MCF 10A (cell line): ENCODE results near the gene NEDD1. TPM values are rescaled to one million over a fixed set of nuclear protein-coding genes. Genes with fewer than 3 reads are reported as not detected.

Experiments used
- BruUV-seq: library from RNA; stranded (reverse); fragments of 400-500 nt; replicated peaks from 2 replicates; lab custom pipeline; 2021; lab: Mats Ljungman, UMichigan
- CTCF ChIA-PET: fragments of 300-600 bp; sonication (Branson Sonifier 250); formaldehyde crosslinking; extraction: SDS; loops from one replicate; lab custom pipeline; 2021; ENCODE audit warnings: antibody characterized with exemption, inconsistent platforms; lab: Yijun Ruan, JAX
- POLR2A ChIA-PET: fragments of 300-600, 350-650 bp; sonication (Branson Sonifier 250); formaldehyde crosslinking; extraction: SDS; loops from one replicate; lab custom pipeline; 2020; ENCODE audit warnings: antibody characterized with exemption, inconsistent platforms; lab: Yijun Ruan, JAX
- DNase-seq: peaks from one replicate; pipeline ENCODE4 v3.0.0-alpha.2; 2018; ENCODE audit not compliant: unreplicated experiment
- H3K27ac Mint-ChIP-seq: one replicate; pipeline ENCODE4 v1.8.0; 2022; ENCODE audit warnings: mild to moderate bottlenecking, low read depth, mixed read lengths; ENCODE audit not compliant: unreplicated experiment
- H3K27me3 Mint-ChIP-seq: one replicate; pipeline ENCODE4 v1.8.0; 2022; ENCODE audit warnings: mixed read lengths; ENCODE audit not compliant: insufficient read depth, unreplicated experiment
- H3K36me3 Mint-ChIP-seq: one replicate; pipeline ENCODE4 v1.8.0; 2022; ENCODE audit warnings: mild to moderate bottlenecking, moderate library complexity, mixed read lengths; ENCODE audit not compliant: insufficient read depth, unreplicated experiment
- H3K4me1 Mint-ChIP-seq: one replicate; pipeline ENCODE4 v1.8.0; 2022; ENCODE audit warnings: mixed read lengths; ENCODE audit not compliant: insufficient read depth, unreplicated experiment
- H3K4me3 Mint-ChIP-seq: one replicate; pipeline ENCODE4 v1.8.0; 2022; ENCODE audit warnings: mild to moderate bottlenecking, moderate library complexity, mixed read lengths; ENCODE audit not compliant: unreplicated experiment
- H3K9me3 Mint-ChIP-seq: one replicate; pipeline ENCODE4 v1.8.0; 2022; ENCODE audit warnings: mixed read lengths; ENCODE audit not compliant: unreplicated experiment
- intact Hi-C: fragments of 100-400 bp; cut with micrococcal nuclease; formaldehyde crosslinking; loops from 2 replicates; pipeline ENCODE4 v1.14.1; 2022
- total RNA-seq: library from RNA; stranded (reverse); gene quantifications from 2 replicates; pipeline ENCODE4 v1.2.3, GENCODE V29; 2022
- TF ChIP-seq, protein P1 (sequence below): fragments of 200-600 bp; IDR thresholded peaks from one replicate; pipeline ENCODE4 v1.8.0; 2022; ENCODE audit warnings: antibody characterized with exemption, mild to moderate bottlenecking; ENCODE audit not compliant: unreplicated experiment

The NEDD1 gene
- total RNA-seq, 1 experiment from 2014 or later: 23.5 TPM

DNA sequence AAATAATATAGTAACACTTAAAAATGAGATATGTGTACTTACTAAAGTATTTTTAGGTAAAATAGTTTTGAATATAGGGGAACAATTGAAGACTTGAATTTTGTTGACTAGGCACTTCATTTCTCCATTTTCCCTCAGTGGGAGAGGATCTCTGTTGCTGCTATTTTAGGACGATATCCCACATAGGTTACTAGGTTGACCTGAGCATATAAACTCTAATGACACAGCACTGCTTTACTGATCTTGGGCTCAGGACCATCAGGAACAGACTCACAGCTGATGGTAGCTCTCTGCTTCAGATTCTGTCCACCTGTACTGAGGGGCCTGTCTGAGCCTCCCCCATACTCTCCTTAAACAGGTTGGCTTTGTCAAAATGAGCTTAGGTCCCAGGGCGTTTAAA, 5.9 kb downstream of the NEDD1 start:
- no peaks in the 10 kb centered on the region for H3K9me3 Mint-ChIP-seq
- TF ChIP-seq, protein P1, sequence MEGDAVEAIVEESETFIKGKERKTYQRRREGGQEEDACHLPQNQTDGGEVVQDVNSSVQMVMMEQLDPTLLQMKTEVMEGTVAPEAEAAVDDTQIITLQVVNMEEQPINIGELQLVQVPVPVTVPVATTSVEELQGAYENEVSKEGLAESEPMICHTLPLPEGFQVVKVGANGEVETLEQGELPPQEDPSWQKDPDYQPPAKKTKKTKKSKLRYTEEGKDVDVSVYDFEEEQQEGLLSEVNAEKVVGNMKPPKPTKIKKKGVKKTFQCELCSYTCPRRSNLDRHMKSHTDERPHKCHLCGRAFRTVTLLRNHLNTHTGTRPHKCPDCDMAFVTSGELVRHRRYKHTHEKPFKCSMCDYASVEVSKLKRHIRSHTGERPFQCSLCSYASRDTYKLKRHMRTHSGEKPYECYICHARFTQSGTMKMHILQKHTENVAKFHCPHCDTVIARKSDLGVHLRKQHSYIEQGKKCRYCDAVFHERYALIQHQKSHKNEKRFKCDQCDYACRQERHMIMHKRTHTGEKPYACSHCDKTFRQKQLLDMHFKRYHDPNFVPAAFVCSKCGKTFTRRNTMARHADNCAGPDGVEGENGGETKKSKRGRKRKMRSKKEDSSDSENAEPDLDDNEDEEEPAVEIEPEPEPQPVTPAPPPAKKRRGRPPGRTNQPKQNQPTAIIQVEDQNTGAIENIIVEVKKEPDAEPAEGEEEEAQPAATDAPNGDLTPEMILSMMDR: no peak
- no peak for DNase-seq
- H3K36me3 Mint-ChIP-seq: no peaks in the 10 kb centered on the region
- peaks cover 19% of the 10 kb centered on the region for H3K4me1 Mint-ChIP-seq
- no peak overlapping the region for H3K4me3 Mint-ChIP-seq
- ChIA-PET CTCF (no interaction called here), POLR2A (no interaction called here)
- intact Hi-C loops: no loop called here
- H3K27ac Mint-ChIP-seq: no peak overlapping the region
- no TSS peak for BruUV-seq
- H3K27me3 Mint-ChIP-seq: no peaks in the 10 kb centered on the region

DNA sequence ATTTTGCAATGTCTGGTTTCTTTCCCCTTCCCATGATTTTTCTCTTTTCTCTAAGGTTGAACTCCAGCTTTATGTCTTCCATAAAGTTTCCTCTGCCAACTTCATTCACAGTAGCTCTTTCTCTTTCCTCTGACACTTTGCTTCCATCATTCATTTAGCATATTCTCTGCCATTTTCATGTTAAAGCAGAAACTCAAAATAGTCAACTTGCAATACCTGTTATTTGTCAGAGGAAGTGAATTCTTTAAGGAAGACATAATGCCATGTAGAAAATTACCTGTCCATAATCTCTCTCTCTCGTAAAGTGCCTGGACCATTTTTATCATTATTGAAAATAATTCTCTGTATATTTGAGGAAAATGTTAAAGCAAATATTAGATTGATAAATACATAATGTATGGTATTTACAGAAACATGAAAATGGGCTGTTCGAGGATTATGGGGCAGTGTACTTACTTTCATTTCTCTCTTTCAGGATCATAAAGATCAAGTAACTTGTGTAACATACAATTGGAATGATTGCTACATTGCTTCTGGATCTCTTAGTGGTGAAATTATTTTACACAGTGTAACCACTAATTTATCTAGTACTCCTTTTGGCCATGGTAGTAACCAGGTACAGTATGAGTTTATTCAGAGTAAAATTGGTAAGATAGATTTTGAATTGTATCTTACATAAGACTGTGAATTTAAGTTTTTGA, 12.6 kb downstream of the NEDD1 start:
- peaks cover 5% of the 10 kb centered on the region for H3K4me1 Mint-ChIP-seq
- no peaks in the 10 kb centered on the region for H3K27me3 Mint-ChIP-seq
- no TSS peak for BruUV-seq
- TF ChIP-seq, protein P1: no peak
- intact Hi-C loops: no loop called here
- CTCF ChIA-PET: interaction anchor here (0.8 to 1.4 kb wide), 3 partner anchors 65 to 275 kb away, joined by 3 to 6 read pairs (median 3); no protein-coding TSS in a partner anchor
- DNase-seq: no peak
- no peak overlapping the region for H3K4me3 Mint-ChIP-seq
- POLR2A ChIA-PET: no interaction called here
- H3K36me3 Mint-ChIP-seq: peaks cover 15% of the 10 kb centered on the region
- H3K27ac Mint-ChIP-seq: no peak overlapping the region
- H3K9me3 Mint-ChIP-seq: no peaks in the 10 kb centered on the region

DNA sequence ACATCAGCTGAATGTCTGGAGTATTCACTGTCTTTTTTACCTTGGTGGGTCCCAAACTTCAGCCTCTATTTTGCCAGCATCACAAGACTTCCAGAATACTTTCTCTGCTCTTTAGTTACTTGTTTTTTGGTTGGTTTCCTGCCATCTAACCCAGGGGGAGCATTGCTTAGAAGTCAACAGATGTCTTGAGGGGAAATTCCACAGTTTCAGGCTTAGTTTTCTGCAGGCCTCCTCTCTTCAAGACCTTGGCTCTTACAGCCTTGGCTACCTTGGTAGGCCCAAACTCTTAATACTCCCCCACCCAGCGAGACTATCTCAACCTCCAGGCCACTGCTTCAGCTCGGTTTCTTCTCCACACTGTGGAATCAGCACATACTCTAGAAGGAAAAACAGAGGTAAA, 41.7 kb downstream of the NEDD1 start:
- BruUV-seq: no TSS peak
- no peak for DNase-seq
- TF ChIP-seq, protein P1: no peak
- Mint-ChIP-seq H3K36me3 (peaks cover 24% of the 10 kb centered on the region), H3K4me3 (no peak overlapping the region), H3K27ac (no peak overlapping the region), H3K27me3 (no peaks in the 10 kb centered on the region), H3K9me3 (no peaks in the 10 kb centered on the region), H3K4me1 (no peaks in the 10 kb centered on the region)
- ChIA-PET CTCF (no interaction called here), POLR2A (no interaction called here)
- intact Hi-C loops: no loop called here

DNA sequence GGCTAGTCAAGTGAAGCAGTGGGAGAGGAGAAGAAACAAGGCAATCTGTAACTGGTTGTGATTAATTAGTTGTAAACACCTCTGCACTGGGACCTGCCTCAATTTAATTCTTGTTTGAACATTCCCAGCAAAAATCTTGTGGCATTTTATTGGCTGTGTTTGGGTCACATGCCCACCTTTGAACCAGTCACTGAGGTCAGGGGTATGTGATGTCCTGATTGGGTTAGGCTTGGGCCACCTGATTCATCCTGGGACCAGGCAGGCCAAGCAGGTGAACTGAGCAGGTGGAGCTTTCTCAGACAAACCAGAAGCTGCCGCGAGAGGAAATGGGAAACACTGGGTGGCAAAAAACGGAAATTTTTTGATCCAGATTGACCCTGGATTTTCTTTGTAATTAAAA, 72.5 kb downstream of the NEDD1 start:
- Mint-ChIP-seq H3K4me3 (no peak overlapping the region), H3K9me3 (no peaks in the 10 kb centered on the region), H3K27ac (no peak overlapping the region), H3K4me1 (peaks cover 6% of the 10 kb centered on the region), H3K36me3 (no peaks in the 10 kb centered on the region), H3K27me3 (no peaks in the 10 kb centered on the region)
- no TSS peak for BruUV-seq
- no peak for DNase-seq
- intact Hi-C loops: no loop called here
- TF ChIP-seq, protein P1: no peak
- CTCF ChIA-PET: interaction anchor here (0.5 to 1.1 kb wide), 2 partner anchors 10 to 1089 kb away, joined by 3 read pairs; no protein-coding TSS in a partner anchor
- POLR2A ChIA-PET: no interaction called here
